Kidney (tissue), 14 donors: Measurements from ENCODE around the gene DPH7. TPM values are rescaled to one million over a fixed set of nuclear protein-coding genes. Genes with fewer than 3 reads are reported as not detected.
A peak's percentile ranks its signal among the peaks of the same experiment; 100 is the strongest.

Source experiments
- DNase-seq, 5 donors: peaks; one replicate each; pipeline ENCODE4 v3.0.0-alpha.2; 2013 to 2020
- FAIRE-seq: peaks from 2 replicates; lab custom pipeline; 2012; peaks lifted over from hg19 to GRCh38; lab: Jason Lieb, UNC
- H3K27ac ChIP-seq, 2 donors: one replicate each; pipeline ENCODE4 v1.7.0; 2013; ENCODE audit warnings: low read depth in 2 of 2, low read length in 2 of 2, inconsistent platforms in 1 of 2
- H3K27me3 ChIP-seq: one replicate; pipeline ENCODE4 v1.7.1; 2013; ENCODE audit warnings: low read length, inconsistent platforms; ENCODE audit not compliant: control insufficient read depth, insufficient read depth
- H3K36me3 ChIP-seq, 3 donors: one replicate each; pipeline versions ENCODE4 v1.7.0 to v1.7.1; 2013; ENCODE audit warnings: low read length in 3 of 3, control low read depth in 1 of 3, inconsistent platforms in 1 of 3; ENCODE audit not compliant: insufficient read depth in 3 of 3, control insufficient read depth in 2 of 3
- H3K4me1 ChIP-seq, 3 donors: one replicate each; pipeline versions ENCODE4 v1.7.0 to v1.7.1; 2013; ENCODE audit warnings: low read length in 3 of 3, inconsistent platforms in 1 of 3, low read depth in 1 of 3; ENCODE audit not compliant: control insufficient read depth in 2 of 3, insufficient read depth in 2 of 3
- H3K4me3 ChIP-seq, 3 donors: one replicate each; pipeline versions ENCODE4 v1.7.0 to v1.8.1; 2013; ENCODE audit warnings: low read length in 3 of 3, control low read depth in 1 of 3, inconsistent platforms in 1 of 3
- H3K9ac ChIP-seq, 3 donors: one replicate each; pipeline versions ENCODE4 v1.7.0 to v1.7.1; 2013; ENCODE audit warnings: low read length in 3 of 3, control low read depth in 1 of 3, inconsistent platforms in 1 of 3
- H3K9me3 ChIP-seq, 3 donors: one replicate each; pipeline versions ENCODE4 v1.7.0 to v1.7.1; 2013; ENCODE audit warnings: low read length in 3 of 3, control low read depth in 1 of 3, inconsistent platforms in 1 of 3; ENCODE audit not compliant: control insufficient read depth in 2 of 3, insufficient read depth in 1 of 3
- intact Hi-C: fragments of 100-400 bp; cut with DNase I; formaldehyde crosslinking; loops from one replicate; pipeline ENCODE4 v1.11.1; 2022
- polyA plus RNA-seq: library from polyadenylated mRNA; stranded (reverse); fragments of 350-450 nt; fragmentation: Illumina TruSeq; extraction: RNeasy Lipid Tissue Mini Kit (QIAGEN cat#74804); gene quantifications from one replicate; pipeline ENCODE4 v1.2.3, GENCODE V29; 2014; ENCODE audit warnings: low read depth, low replicate concordance; ENCODE audit not compliant: insufficient read depth
- total RNA-seq: library from RNA; stranded (reverse); fragmentation: NEBNext Ultra II Directional; extraction: Animal tissue kit (Norgen Biotek cat#: 25700); gene quantifications from one replicate; pipeline ENCODE4 v1.2.1, GENCODE V29; 2021
- TF ChIP-seq, protein P1 (sequence below): IDR thresholded peaks from 3 replicates; pipeline ENCODE4 v1.5.1; 2012; ENCODE audit warnings: mild to moderate bottlenecking, moderate library complexity, borderline replicate concordance; ENCODE audit not compliant: insufficient read depth; ENCODE audit errors: extremely low read depth
- donor health status: control.
- donor health status: control.
- donor health status: control.
- donor health status: control.
- donor health status: control.
- donor health status: DM: yes; HTN: yes; CAD: no.
- donor health status: Normal renal cell carcinoma (clear cell type).

DPH7 gene
- total and polyA plus RNA-seq, 2 donors from 2014 or later = 23.2 to 31.4 TPM

- FAIRE-seq = no peak
- H3K27ac ChIP-seq = no peak overlapping the region
- H3K36me3 ChIP-seq = no peaks in the 10 kb centered on the region
- H3K9ac ChIP-seq = no peak overlapping the region
- H3K9me3 ChIP-seq = no peaks in the 10 kb centered on the region
- DNase-seq = no peak
- H3K27me3 ChIP-seq = no peaks in the 10 kb centered on the region
- TF ChIP-seq, protein P1, sequence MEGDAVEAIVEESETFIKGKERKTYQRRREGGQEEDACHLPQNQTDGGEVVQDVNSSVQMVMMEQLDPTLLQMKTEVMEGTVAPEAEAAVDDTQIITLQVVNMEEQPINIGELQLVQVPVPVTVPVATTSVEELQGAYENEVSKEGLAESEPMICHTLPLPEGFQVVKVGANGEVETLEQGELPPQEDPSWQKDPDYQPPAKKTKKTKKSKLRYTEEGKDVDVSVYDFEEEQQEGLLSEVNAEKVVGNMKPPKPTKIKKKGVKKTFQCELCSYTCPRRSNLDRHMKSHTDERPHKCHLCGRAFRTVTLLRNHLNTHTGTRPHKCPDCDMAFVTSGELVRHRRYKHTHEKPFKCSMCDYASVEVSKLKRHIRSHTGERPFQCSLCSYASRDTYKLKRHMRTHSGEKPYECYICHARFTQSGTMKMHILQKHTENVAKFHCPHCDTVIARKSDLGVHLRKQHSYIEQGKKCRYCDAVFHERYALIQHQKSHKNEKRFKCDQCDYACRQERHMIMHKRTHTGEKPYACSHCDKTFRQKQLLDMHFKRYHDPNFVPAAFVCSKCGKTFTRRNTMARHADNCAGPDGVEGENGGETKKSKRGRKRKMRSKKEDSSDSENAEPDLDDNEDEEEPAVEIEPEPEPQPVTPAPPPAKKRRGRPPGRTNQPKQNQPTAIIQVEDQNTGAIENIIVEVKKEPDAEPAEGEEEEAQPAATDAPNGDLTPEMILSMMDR = no peak
- H3K4me1 ChIP-seq = no peaks in the 10 kb centered on the region
- intact Hi-C loops = no loop called here
- no peak overlapping the region for H3K4me3 ChIP-seq
These were observed 69.5 kb downstream of the DPH7 start for GRCh38 chr9:137509198-137509597.

- no peak for FAIRE-seq
- Histone ChIP-seq H3K27me3 (no peaks in the 10 kb centered on the region), H3K9me3 (no peaks in the 10 kb centered on the region), H3K4me3 (no peak overlapping the region), H3K27ac (no peak overlapping the region), H3K4me1 (no peaks in the 10 kb centered on the region), H3K36me3 (no peaks in the 10 kb centered on the region), H3K9ac (no peak overlapping the region)
- no peak for DNase-seq
- TF ChIP-seq, protein P1 = no peak
- intact Hi-C loops = no loop called here
These were observed 72.0 kb downstream of the DPH7 start for GRCh38 chr9:137506702-137507171.

DNA sequence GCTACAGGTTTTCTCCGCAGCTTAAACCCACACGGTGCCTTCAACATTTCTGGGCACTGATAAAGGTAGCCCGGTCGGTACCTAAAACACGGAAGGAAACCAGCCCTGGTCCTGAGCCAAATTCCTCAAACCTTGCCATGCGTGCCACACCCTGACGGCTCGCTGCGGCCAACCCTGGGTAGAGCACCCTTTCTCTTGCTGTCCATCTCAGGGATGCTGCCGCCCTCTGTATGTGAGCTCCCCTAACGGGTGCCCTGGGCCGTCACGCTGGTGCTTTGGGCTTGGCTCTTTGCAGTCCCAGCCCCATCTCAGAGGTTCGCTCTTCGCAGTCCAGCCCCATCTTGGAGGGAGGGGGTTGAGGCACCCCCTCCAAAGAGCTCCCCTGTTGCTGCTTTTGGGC lies 72.5 kb downstream of the DPH7 start:
- H3K4me3 ChIP-seq = no peak overlapping the region
- no peaks in the 10 kb centered on the region for H3K36me3 ChIP-seq
- FAIRE-seq (no peak), DNase-seq (peak in 1 of 5 donors; percentile 75)
- H3K9ac ChIP-seq = no peak overlapping the region
- no peaks in the 10 kb centered on the region for H3K9me3 ChIP-seq
- no peaks in the 10 kb centered on the region for H3K4me1 ChIP-seq
- H3K27me3 ChIP-seq = no peaks in the 10 kb centered on the region
- TF ChIP-seq, protein P1 = no peak
- no peak overlapping the region for H3K27ac ChIP-seq
- intact Hi-C loops = no loop called here
